ENCODE data around the gene CACNG7.

CACNG7 gene

GRCh38 chr19:53879140-53880081, 29.7 kb upstream of the CACNG7 start:
- DNase-seq (ENCODE audit: low read depth): peak; percentile 62

GRCh38 chr19:53880711-53881481, 28.2 kb upstream of the CACNG7 start:
- no peak for DNase-seq (ENCODE audit: low read depth)

GRCh38 chr19:53881482-53882390, 27.3 kb upstream of the CACNG7 start, which contains the start of gene PRKCG:
Gene PRKCG (plus strand): TSS chr19:53882197. CDS start chr19:53882495, 298 bp downstream.
- no peak for DNase-seq (ENCODE audit: low read depth)

- no peak for DNase-seq (ENCODE audit: low read depth)
These were observed 26.6 kb upstream of the CACNG7 start for GRCh38 chr19:53882391-53883050.

GRCh38 chr19:53883231-53883661, 25.8 kb upstream of the CACNG7 start:
- DNase-seq (ENCODE audit: low read depth): no peak

GRCh38 chr19:53883741-53884140, 25.3 kb upstream of the CACNG7 start:
- no peak for DNase-seq (ENCODE audit: low read depth)

- DNase-seq (ENCODE audit: low read depth): no peak
These were observed 24.8 kb upstream of the CACNG7 start for GRCh38 chr19:53884256-53884655.

- no peak for DNase-seq (ENCODE audit: low read depth)
These were observed 24.0 kb upstream of the CACNG7 start for GRCh38 chr19:53885036-53885435.

GRCh38 chr19:53892301-53892980, 16.6 kb upstream of the CACNG7 start:
- DNase-seq (ENCODE audit: low read depth): no peak

- no peak for DNase-seq (ENCODE audit: low read depth)
These were observed 16.1 kb upstream of the CACNG7 start for GRCh38 chr19:53892981-53893325.

GRCh38 chr19:53894707-53895106, 14.4 kb upstream of the CACNG7 start:
- DNase-seq (ENCODE audit: low read depth): no peak

- no peak for DNase-seq (ENCODE audit: low read depth)
These were observed 12.4 kb upstream of the CACNG7 start for GRCh38 chr19:53896682-53897081.

GRCh38 chr19:53897459-53897858, 11.6 kb upstream of the CACNG7 start:
- DNase-seq (ENCODE audit: low read depth): no peak

GRCh38 chr19:53898166-53898565, 10.9 kb upstream of the CACNG7 start:
- DNase-seq (ENCODE audit: low read depth): no peak

- no peak for DNase-seq (ENCODE audit: low read depth)
These were observed 10.3 kb upstream of the CACNG7 start for GRCh38 chr19:53898636-53899341.

- DNase-seq (ENCODE audit: low read depth): no peak
These were observed 8.8 kb upstream of the CACNG7 start for GRCh38 chr19:53900191-53900860.

- DNase-seq (ENCODE audit: low read depth): no peak
These were observed 5.9 kb upstream of the CACNG7 start for GRCh38 chr19:53903055-53903680.

- no peak for DNase-seq (ENCODE audit: low read depth)
These were observed 4.2 kb upstream of the CACNG7 start for GRCh38 chr19:53904909-53905308.

GRCh38 chr19:53905787-53906186, 3.3 kb upstream of the CACNG7 start:
- DNase-seq (ENCODE audit: low read depth): no peak

Data from stimulated activated CD8-positive, alpha-beta memory T cell treated with anti-CD3 and anti-CD28 coated beads, Interleukin-15, amount 100 ng/mL, for 24 hours (primary cell).